ENCODE data around the gene MOV10. TPM values are rescaled to one million over a fixed set of nuclear protein-coding genes. Genes with fewer than 3 reads are reported as not detected.

Gene MOV10
- polyA plus RNA-seq, 1 donor from 2014 or later: 5.6 TPM

DNA sequence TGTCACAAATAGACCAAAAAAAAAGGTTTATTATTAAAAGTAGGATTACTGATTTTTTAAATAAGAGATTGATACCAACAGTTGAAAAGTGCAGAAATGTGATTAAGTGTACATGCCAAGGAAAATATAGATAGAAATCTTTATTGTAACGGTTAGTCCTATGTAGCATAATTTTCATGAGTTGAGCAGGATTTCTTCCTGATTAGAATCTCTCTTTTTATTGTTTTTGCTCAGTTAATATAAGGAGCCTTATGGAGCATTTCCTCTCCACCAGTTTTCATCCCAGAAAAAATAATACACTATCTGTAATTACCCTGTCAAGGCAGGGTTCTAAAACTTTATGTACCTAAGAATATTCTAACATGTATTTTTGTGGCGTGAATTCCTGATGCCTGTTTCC lies 31.4 kb upstream of the MOV10 start:
- H3K27me3 Mint-ChIP-seq: no peaks in the 10 kb centered on the region
- peak overlapping the region in 1 of 3 donors; percentile 31 for H3K27ac Mint-ChIP-seq
- peaks cover 6% of the 10 kb centered on the region for H3K36me3 Mint-ChIP-seq
- H3K4me3 Mint-ChIP-seq: peak overlapping the region in 1 of 4 donors; percentile 15
- no peaks in the 10 kb centered on the region for H3K9me3 Mint-ChIP-seq
- peaks cover 20 to 23% (median 23%) of the 10 kb centered on the region in 3 donors for H3K4me1 Mint-ChIP-seq

GRCh38 chr1:112646225-112646624 lies 28.2 kb upstream of the MOV10 start:
- Mint-ChIP-seq H3K27me3 (no peaks in the 10 kb centered on the region), H3K36me3 (peaks cover 5% of the 10 kb centered on the region), H3K27ac (peak overlapping the region in 1 of 3 donors; percentile 21), H3K4me1 (peaks cover 20 to 24% (median 23%) of the 10 kb centered on the region in 3 donors), H3K9me3 (no peaks in the 10 kb centered on the region), H3K4me3 (peak overlapping the region in 1 of 4 donors; percentile 17)

GRCh38 chr1:112651205-112651604 lies 23.3 kb upstream of the MOV10 start:
- Mint-ChIP-seq H3K4me3 (no peak overlapping the region), H3K4me1 (peaks cover 7 to 11% (median 7%) of the 10 kb centered on the region in 3 donors), H3K9me3 (no peaks in the 10 kb centered on the region), H3K36me3 (peaks cover 1% of the 10 kb centered on the region), H3K27me3 (no peaks in the 10 kb centered on the region), H3K27ac (peak overlapping the region in 1 of 3 donors; percentile 26)

- Mint-ChIP-seq H3K27ac (no peak overlapping the region), H3K4me1 (peaks cover 3 to 12% (median 6%) of the 10 kb centered on the region in 3 donors), H3K36me3 (peaks cover 8% of the 10 kb centered on the region), H3K9me3 (no peaks in the 10 kb centered on the region), H3K27me3 (no peaks in the 10 kb centered on the region), H3K4me3 (no peak overlapping the region)
These were observed 8.6 kb upstream of the MOV10 start for GRCh38 chr1:112665857-112666256.

DNA sequence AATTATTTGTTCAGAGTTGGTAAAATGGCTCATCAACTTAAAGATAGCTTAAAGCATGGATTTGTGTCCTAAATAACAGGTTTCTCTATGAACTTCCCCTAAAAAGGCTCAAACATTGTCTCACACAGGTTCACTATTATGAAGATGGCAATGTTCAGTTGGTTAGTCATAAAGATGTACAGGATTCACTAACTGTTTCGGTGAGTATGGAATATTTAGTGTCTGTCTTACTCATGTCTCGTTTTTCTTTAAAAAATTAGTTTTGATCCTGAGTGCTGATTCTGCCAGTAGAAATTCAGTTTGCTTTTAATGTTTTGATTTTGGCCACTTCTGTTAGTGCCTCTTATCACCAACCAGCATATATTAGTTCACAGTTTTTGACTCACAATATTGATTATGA lies 7.5 kb upstream of the MOV10 start:
- Mint-ChIP-seq H3K27ac (peak overlapping the region in 2 of 3 donors; percentile 2 to 4), H3K4me3 (no peak overlapping the region), H3K9me3 (no peaks in the 10 kb centered on the region), H3K27me3 (no peaks in the 10 kb centered on the region), H3K4me1 (peaks cover 3 to 12% (median 6%) of the 10 kb centered on the region in 3 donors), H3K36me3 (peaks cover 4% of the 10 kb centered on the region)

DNA sequence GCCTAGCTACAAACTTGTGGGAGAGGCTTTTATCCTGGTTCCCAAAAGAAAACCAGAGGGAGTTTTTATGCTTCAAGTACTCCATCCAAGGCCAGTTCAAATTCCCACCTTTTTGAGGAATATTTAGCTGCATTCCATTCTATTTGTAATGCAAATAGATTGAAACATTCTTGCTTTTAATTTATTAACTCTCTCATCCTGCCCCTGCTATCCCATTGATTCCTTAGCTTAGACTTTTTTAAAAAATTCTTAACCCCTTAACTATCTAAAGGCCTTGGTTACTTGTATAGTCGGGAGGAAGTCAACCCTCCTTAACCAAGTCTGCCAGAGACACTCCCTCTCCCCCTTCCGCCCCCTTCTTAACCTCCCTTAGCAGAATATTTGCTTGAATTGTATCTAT lies 2.5 kb upstream of the MOV10 start:
- H3K4me1 Mint-ChIP-seq: peaks cover 25 to 28% (median 28%) of the 10 kb centered on the region in 3 donors
- no peaks in the 10 kb centered on the region for H3K27me3 Mint-ChIP-seq
- peak overlapping the region in 1 of 4 donors; percentile 76 for H3K4me3 Mint-ChIP-seq
- H3K27ac Mint-ChIP-seq: no peak overlapping the region
- peaks cover 1% of the 10 kb centered on the region for H3K36me3 Mint-ChIP-seq
- H3K9me3 Mint-ChIP-seq: no peaks in the 10 kb centered on the region

GRCh38 chr1:112672842-112673241 lies 1.6 kb upstream of the MOV10 start:
- Mint-ChIP-seq H3K9me3 (no peaks in the 10 kb centered on the region), H3K27ac (peak overlapping the region; percentile 3 to 94 (median 54)), H3K4me1 (peaks cover 22 to 28% (median 28%) of the 10 kb centered on the region in 3 donors), H3K36me3 (peaks cover 1% of the 10 kb centered on the region), H3K27me3 (no peaks in the 10 kb centered on the region), H3K4me3 (peak overlapping the region; percentile 13 to 80 (median 62))

GRCh38 chr1:112673592-112674439 lies 643 bp upstream of the MOV10 start:
- no peaks in the 10 kb centered on the region for H3K9me3 Mint-ChIP-seq
- no peaks in the 10 kb centered on the region for H3K27me3 Mint-ChIP-seq
- no peaks in the 10 kb centered on the region for H3K36me3 Mint-ChIP-seq
- peak overlapping the region; percentile 76 to 97 (median 94) for H3K4me3 Mint-ChIP-seq
- H3K4me1 Mint-ChIP-seq: peaks cover 19 to 27% (median 23%) of the 10 kb centered on the region in 3 donors
- peak overlapping the region; percentile 54 to 94 (median 82) for H3K27ac Mint-ChIP-seq

DNA sequence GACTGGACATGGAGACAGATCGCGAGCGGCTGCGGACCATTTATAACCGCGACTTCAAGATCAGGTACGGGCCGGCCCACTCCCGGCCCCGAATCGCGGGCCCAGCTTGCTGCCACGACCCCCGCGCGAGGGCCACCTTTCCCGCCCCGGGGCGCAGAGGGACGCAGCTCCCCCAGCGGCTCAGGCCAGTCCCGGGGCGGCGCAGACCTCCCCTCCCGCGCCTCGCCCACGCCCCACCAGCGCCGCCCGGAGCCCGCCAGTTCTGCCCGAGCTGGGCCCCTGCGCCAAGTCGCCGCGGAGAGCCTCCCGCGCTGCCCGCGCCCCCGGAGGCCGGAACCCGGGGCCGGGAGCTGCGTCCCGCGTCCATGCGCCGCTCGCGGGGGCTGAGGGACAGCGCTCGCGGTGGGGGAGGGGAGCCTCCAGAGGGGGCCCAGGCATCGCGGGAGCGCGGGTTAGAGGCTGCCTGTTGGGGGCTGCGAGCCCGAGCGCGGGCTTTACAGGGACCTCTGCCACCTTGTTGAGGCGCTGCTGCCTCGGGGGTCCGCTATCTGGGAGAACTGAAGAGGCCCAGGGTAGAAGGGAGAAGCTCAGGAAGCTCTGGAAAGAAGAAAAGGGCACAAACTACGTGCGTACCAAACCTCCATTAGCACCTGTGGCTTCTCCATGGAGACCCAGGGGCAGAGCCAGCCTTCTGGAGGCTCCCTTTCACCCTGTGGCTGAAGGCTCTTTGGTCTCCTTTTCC lies 698 bp downstream of the MOV10 start:
- Mint-ChIP-seq H3K36me3 (no peaks in the 10 kb centered on the region), H3K4me1 (peaks cover 19 to 25% (median 21%) of the 10 kb centered on the region in 3 donors), H3K9me3 (no peaks in the 10 kb centered on the region), H3K27ac (peak overlapping the region; percentile 54 to 94 (median 85)), H3K27me3 (no peaks in the 10 kb centered on the region), H3K4me3 (peak overlapping the region; percentile 76 to 97 (median 94))

DNA sequence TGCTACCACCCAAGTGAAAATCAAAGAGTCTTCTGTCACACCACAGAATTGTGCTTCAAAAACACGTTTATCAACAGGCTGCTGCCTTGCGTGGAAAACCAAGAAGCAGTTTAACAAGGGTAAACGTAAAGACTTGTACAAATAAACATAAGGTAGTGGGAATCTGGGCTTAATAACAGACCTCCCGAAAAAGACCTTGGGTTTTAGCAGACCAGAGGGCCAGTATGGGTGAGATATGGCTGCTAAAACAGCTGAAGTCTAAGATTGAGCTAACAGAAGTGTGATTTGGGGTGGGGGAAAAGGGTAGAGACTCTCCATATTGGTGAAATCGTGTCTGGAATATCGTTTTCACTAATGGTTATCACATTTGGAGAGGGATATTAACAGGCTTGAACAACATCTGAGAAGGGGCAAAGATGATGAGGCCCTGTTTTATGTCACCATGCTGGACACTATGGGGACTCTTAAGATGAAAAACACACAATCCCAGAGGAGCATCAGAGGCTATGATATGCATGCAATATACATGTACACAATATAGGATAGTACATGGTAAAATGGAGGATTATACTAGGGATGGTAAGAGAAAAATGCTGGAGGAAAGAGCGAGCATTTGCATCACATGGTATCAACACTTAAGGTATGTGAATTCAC lies 1.4 kb downstream of the MOV10 start:
- H3K27ac Mint-ChIP-seq: peak overlapping the region in 2 of 3 donors; percentile 18 to 64

GRCh38 chr1:112676543-112676942 lies 2.1 kb downstream of the MOV10 start:
- Mint-ChIP-seq H3K27ac (peak overlapping the region in 1 of 3 donors; percentile 7), H3K36me3 (no peaks in the 10 kb centered on the region), H3K9me3 (no peaks in the 10 kb centered on the region), H3K27me3 (no peaks in the 10 kb centered on the region), H3K4me1 (peaks cover 19 to 25% (median 21%) of the 10 kb centered on the region in 3 donors), H3K4me3 (peak overlapping the region; percentile 22 to 63 (median 52))

More for the DNA sequence above, 1.4 kb downstream of the MOV10 start:
- Mint-ChIP-seq H3K4me1 (peaks cover 19 to 25% (median 21%) of the 10 kb centered on the region in 3 donors), H3K4me3 (peak overlapping the region; percentile 63 to 96 (median 76)), H3K36me3 (no peaks in the 10 kb centered on the region), H3K27me3 (no peaks in the 10 kb centered on the region), H3K9me3 (no peaks in the 10 kb centered on the region)

GRCh38 chr1:112677501-112677900 lies 3.0 kb downstream of the MOV10 start:
- Mint-ChIP-seq H3K4me3 (peak overlapping the region in 1 of 4 donors; percentile 16), H3K27ac (no peak overlapping the region)

DNA sequence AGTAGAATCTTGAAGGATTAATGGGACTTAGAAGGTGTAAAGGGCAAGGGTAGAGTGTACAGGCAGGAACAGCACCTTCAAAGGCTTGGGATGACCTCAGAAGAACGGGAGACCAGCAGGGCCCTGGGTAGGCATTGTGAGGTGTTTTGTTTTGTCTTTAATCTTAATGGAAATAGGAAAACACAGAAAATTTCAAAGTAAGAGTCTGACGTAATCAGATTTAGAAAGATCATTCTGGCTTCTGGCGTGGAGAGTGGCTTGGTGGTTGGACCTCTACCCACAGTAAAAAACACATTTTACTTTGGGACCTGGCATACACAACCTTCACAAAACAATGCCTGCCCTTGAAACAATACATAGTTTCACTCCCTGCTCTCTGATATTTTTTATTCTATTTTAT lies 4.1 kb downstream of the MOV10 start:
- Mint-ChIP-seq H3K36me3 (no peaks in the 10 kb centered on the region), H3K4me3 (no peak overlapping the region), H3K27me3 (no peaks in the 10 kb centered on the region), H3K9me3 (no peaks in the 10 kb centered on the region), H3K27ac (peak overlapping the region in 1 of 3 donors; percentile 3), H3K4me1 (peaks cover 17 to 18% (median 18%) of the 10 kb centered on the region in 3 donors)

More at GRCh38 chr1:112677501-112677900, 3.0 kb downstream of the MOV10 start:
- Mint-ChIP-seq H3K4me1 (peaks cover 19 to 25% (median 21%) of the 10 kb centered on the region in 3 donors), H3K27me3 (no peaks in the 10 kb centered on the region), H3K9me3 (no peaks in the 10 kb centered on the region), H3K36me3 (no peaks in the 10 kb centered on the region)

DNA sequence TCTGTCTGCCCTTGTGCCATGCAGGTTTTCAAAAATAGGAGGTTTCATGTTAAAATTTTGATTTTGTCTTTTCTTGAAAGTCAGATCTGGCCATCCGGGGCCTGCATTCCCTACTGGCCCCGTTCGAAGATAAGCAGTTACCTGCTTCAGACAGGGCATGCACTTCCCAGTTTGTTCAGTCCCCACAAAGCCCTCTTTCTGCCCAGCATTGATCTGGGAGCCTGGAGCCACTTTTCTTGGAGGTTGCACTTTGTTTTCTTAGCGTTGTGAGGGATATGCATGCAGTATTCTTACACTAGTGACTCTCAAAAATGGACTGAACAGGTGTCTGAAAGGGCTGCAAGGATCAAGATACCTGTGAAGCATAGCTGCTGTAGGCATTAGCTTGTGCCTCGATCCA lies 11.5 kb downstream of the MOV10 start:
- Mint-ChIP-seq H3K4me3 (no peak overlapping the region), H3K27me3 (no peaks in the 10 kb centered on the region), H3K27ac (no peak overlapping the region), H3K4me1 (peaks cover 3 to 7% (median 5%) of the 10 kb centered on the region in 3 donors), H3K9me3 (no peaks in the 10 kb centered on the region), H3K36me3 (peaks cover 1% of the 10 kb centered on the region)
